IMR-90 (cell line): ENCODE data around the gene TMCO5A. TPM values are rescaled to one million over a fixed set of nuclear protein-coding genes. Genes with fewer than 3 reads are reported as not detected.

Source experiments
- ATAC-seq: fragments of 200-7000 bp; cut with Tn5 transposase; 2 replicates; pipeline ENCODE4 v1.9.1; 2020; ENCODE audit warnings: low read depth, mild to moderate bottlenecking, moderate library complexity
- BruUV-seq: library from RNA; stranded (reverse); fragments of 400-500 nt; replicated peaks from 2 replicates; lab custom pipeline; 2021; lab: Mats Ljungman, UMichigan
- CTCF ChIA-PET: fragments of 300-600 bp; formaldehyde crosslinking; extraction: SDS; loops from one replicate; lab custom pipeline; 2021; ENCODE audit warnings: antibody characterized with exemption; lab: Yijun Ruan, JAX
- POLR2A ChIA-PET: fragments of 300-600 bp; sonication (Branson Sonifier 250); formaldehyde crosslinking; loops from one replicate; lab custom pipeline; 2022; ENCODE audit warnings: antibody characterized with exemption; ENCODE audit not compliant: unreplicated experiment; lab: Charles Lee
- DNase-seq: peaks from one replicate; pipeline ENCODE4 v3.0.0; 2013
- H2AFZ ChIP-seq: replicated peaks from 2 replicates; pipeline ENCODE3; 2013; ENCODE audit warnings: low read length, mild to moderate bottlenecking; ENCODE audit not compliant: poor library complexity
- H2AK5ac ChIP-seq: 2 replicates; pipeline ENCODE4 v1.6.1; 2013; ENCODE audit warnings: low read depth, low read length, inconsistent platforms
- H2AK9ac ChIP-seq: replicated peaks from 2 replicates; pipeline ENCODE3; 2013; ENCODE audit warnings: mild to moderate bottlenecking, low read depth, low read length, moderate library complexity; ENCODE audit not compliant: poor library complexity
- H2BK120ac ChIP-seq: 2 replicates; pipeline ENCODE4 v1.6.1; 2013; ENCODE audit warnings: low read depth, low read length, inconsistent platforms
- H2BK15ac ChIP-seq: 3 replicates; pipeline ENCODE4 v1.6.1; 2013; ENCODE audit warnings: low read depth, low read length, inconsistent platforms
- H2BK20ac ChIP-seq: 2 replicates; pipeline ENCODE4 v1.6.1; 2013; ENCODE audit warnings: low read depth, mild to moderate bottlenecking, inconsistent platforms, low read length, moderate library complexity
- H2BK5ac ChIP-seq: 2 replicates; pipeline ENCODE4 v1.6.1; 2013; ENCODE audit warnings: mild to moderate bottlenecking, low read depth, low read length, inconsistent platforms; ENCODE audit not compliant: poor library complexity, severe bottlenecking
- H3K14ac ChIP-seq: replicated peaks from 2 replicates; pipeline ENCODE4 v1.6.1; 2013; ENCODE audit warnings: low read depth, low read length, inconsistent platforms
- H3K18ac ChIP-seq: 2 replicates; pipeline ENCODE4 v1.6.1; 2013; ENCODE audit warnings: low read depth, low read length, control low read depth
- H3K23ac ChIP-seq: 2 replicates; pipeline ENCODE4 v1.6.1; 2013; ENCODE audit warnings: low read depth, low read length, inconsistent platforms
- H3K27ac ChIP-seq: 2 replicates; pipeline ENCODE4 v1.5.1; 2013; ENCODE audit warnings: mild to moderate bottlenecking, control low read depth, low read length; ENCODE audit not compliant: insufficient read depth
- H3K27me3 ChIP-seq: 2 replicates; pipeline ENCODE4 v1.6.1; 2013; ENCODE audit warnings: low read length; ENCODE audit not compliant: control insufficient read depth, insufficient read depth
- H3K36me3 ChIP-seq: 2 replicates; pipeline ENCODE4 v1.6.1; 2013; ENCODE audit warnings: low read length, mixed read lengths; ENCODE audit not compliant: control insufficient read depth, insufficient read depth
- H3K4ac ChIP-seq: 2 replicates; pipeline ENCODE4 v1.6.1; 2013; ENCODE audit warnings: low read depth, low read length, inconsistent platforms
- H3K4me1 ChIP-seq: 2 replicates; pipeline ENCODE4 v1.6.1; 2013; ENCODE audit warnings: low read length, mixed read lengths; ENCODE audit not compliant: control insufficient read depth, insufficient read depth
- H3K4me2 ChIP-seq: 2 replicates; pipeline ENCODE4 v1.6.1; 2013; ENCODE audit warnings: low read depth, mild to moderate bottlenecking, control low read depth, low read length, moderate library complexity
- H3K4me3 ChIP-seq: 2 replicates; pipeline ENCODE4 v1.5.1; 2013; ENCODE audit warnings: low read depth, mild to moderate bottlenecking, control low read depth, low read length, moderate library complexity; ENCODE audit not compliant: insufficient read depth
- H3K56ac ChIP-seq: 2 replicates; pipeline ENCODE4 v1.6.1; 2013; ENCODE audit warnings: low read length, inconsistent platforms; ENCODE audit not compliant: insufficient read depth; ENCODE audit errors: extremely low read depth
- H3K79me1 ChIP-seq, 2 experiments: 2 replicates each; pipeline ENCODE4 v1.6.1; 2013; ENCODE audit warnings: low read length in 2 of 2, inconsistent platforms in 1 of 2, low read depth in 1 of 2
- H3K9ac ChIP-seq: 2 replicates; pipeline ENCODE4 v1.6.1; 2013; ENCODE audit warnings: low read depth, low read length, control low read depth
- H3K9me1 ChIP-seq: 2 replicates; pipeline ENCODE4 v1.6.1; 2013; ENCODE audit warnings: low read length, inconsistent platforms; ENCODE audit not compliant: insufficient read depth
- H3K9me3 ChIP-seq: 2 replicates; pipeline ENCODE4 v1.6.1; 2013; ENCODE audit warnings: low read length; ENCODE audit not compliant: control insufficient read depth, insufficient read depth
- H4K20me1 ChIP-seq: 2 replicates; pipeline ENCODE4 v1.6.1; 2013; ENCODE audit warnings: low read length, inconsistent platforms; ENCODE audit not compliant: insufficient read depth
- H4K5ac ChIP-seq: 2 replicates; pipeline ENCODE4 v1.6.1; 2013; ENCODE audit warnings: mild to moderate bottlenecking, low read depth, low read length, control low read depth
- H4K8ac ChIP-seq, 2 experiments: 2 replicates each; pipeline ENCODE4 v1.6.1; 2013; ENCODE audit warnings: low read depth in 2 of 2, low read length in 2 of 2, control low read depth in 1 of 2, inconsistent platforms in 1 of 2
- H4K91ac ChIP-seq: 2 replicates; pipeline ENCODE4 v1.6.1; 2013; ENCODE audit warnings: low read depth, low read length, inconsistent platforms; ENCODE audit not compliant: insufficient read depth
- CEBPB ChIP-seq: IDR thresholded peaks from 2 replicates; pipeline ENCODE4 v1.6.1; 2012; ENCODE audit warnings: low read depth, low read length, improper control_type of control experiment
- CHD1 ChIP-seq: IDR thresholded peaks from 2 replicates; pipeline ENCODE4 v1.6.1; 2012; ENCODE audit warnings: low read depth, low read length, improper control_type of control experiment
- ELK1 ChIP-seq: fragments of 150-350 bp; IDR thresholded peaks from 2 replicates; pipeline ENCODE4 v1.6.1; 2016; ENCODE audit warnings: low read depth, mild to moderate bottlenecking, low read length, moderate library complexity, borderline replicate concordance
- FOS ChIP-seq: fragments of 150-350 bp; IDR thresholded peaks from 2 replicates; pipeline ENCODE4 v1.6.1; 2016; ENCODE audit warnings: low read depth, low read length
- MAFK ChIP-seq: IDR thresholded peaks from 2 replicates; pipeline ENCODE4 v1.6.1; 2012; ENCODE audit warnings: low read depth, low read length, improper control_type of control experiment
- MAZ ChIP-seq: IDR thresholded peaks from 2 replicates; pipeline ENCODE4 v1.6.1; 2012; ENCODE audit warnings: low read depth, mild to moderate bottlenecking, low read length, improper control_type of control experiment, moderate library complexity, borderline replicate concordance
- MXI1 ChIP-seq: IDR thresholded peaks from 2 replicates; pipeline ENCODE4 v1.6.1; 2012; ENCODE audit warnings: low read depth, mild to moderate bottlenecking, low read length, moderate library complexity, borderline replicate concordance
- NFE2L2 ChIP-seq: fragments of 150-350 bp; IDR thresholded peaks from 2 replicates; pipeline ENCODE4 v1.6.1; 2016; ENCODE audit warnings: low read depth, mild to moderate bottlenecking, low read length
- POLR2A ChIP-seq: IDR thresholded peaks from 2 replicates; pipeline ENCODE4 v1.6.1; 2012; ENCODE audit warnings: mild to moderate bottlenecking, low read depth, low read length
- RAD21 ChIP-seq: IDR thresholded peaks from 2 replicates; pipeline ENCODE4 v1.6.1; 2012; ENCODE audit warnings: low read length, improper control_type of control experiment
- RCOR1 ChIP-seq: IDR thresholded peaks from 2 replicates; pipeline ENCODE4 v1.6.1; 2012; ENCODE audit warnings: mild to moderate bottlenecking, low read length, improper control_type of control experiment; ENCODE audit not compliant: insufficient replicate concordance
- RFX5 ChIP-seq: IDR thresholded peaks from 2 replicates; pipeline ENCODE4 v1.8.0; 2012; ENCODE audit warnings: low read depth, mild to moderate bottlenecking, low read length, moderate library complexity
- SMC3 ChIP-seq: fragments of 150-350 bp; IDR thresholded peaks from 2 replicates; pipeline ENCODE4 v1.6.1; 2016; ENCODE audit warnings: low read depth, mild to moderate bottlenecking, antibody characterized with exemption, low read length, moderate library complexity
- USF2 ChIP-seq: fragments of 150-350 bp; IDR thresholded peaks from 2 replicates; pipeline ENCODE4 v1.6.1; 2017; ENCODE audit warnings: mild to moderate bottlenecking, antibody characterized with exemption, low read length, low read depth
- WGBS, 2 experiments: methylation state at CpG; one replicate each; pipeline versions ENCODE4 v1.1.5 to v1.1.7; 2013; ENCODE audit warnings: missing lambda C conversion rate in 2 of 2; ENCODE audit not compliant: insufficient read length in 1 of 2; ENCODE audit errors: extremely low coverage in 2 of 2; 5-methylcytosine and 5-hydroxymethylcytosine counted together
- dilution Hi-C: fragments of 300-500 bp; cut with HindIII; formaldehyde crosslinking; loops from one replicate; pipeline ENCODE4 v1.14.3; 2018; ENCODE audit warnings: low sequenced_read_pairs; ENCODE audit not compliant: unreplicated experiment
- in situ Hi-C: fragments of 300-500 bp; cut with MboI; formaldehyde crosslinking; loops from 3 replicates; pipeline ENCODE4 v1.14.3; 2019; ENCODE audit warnings: low sequenced_read_pairs, inconsistent platforms, mixed read lengths
- intact Hi-C: fragments of 100-400 bp; cut with micrococcal nuclease; formaldehyde crosslinking; loops from 2 replicates; pipeline ENCODE4 v1.10.0; 2022
- polyA plus RNA-seq, 3 experiments: library from polyadenylated mRNA; depleted of rRNA; stranded (reverse); fragments of >200 nt; gene quantifications; 2 replicates each; pipeline ENCODE4 v1.2.3, GENCODE V29; 2012; ENCODE audit warnings: low replicate concordance in 1 of 3
- total RNA-seq: library from RNA; depleted of rRNA; stranded (reverse); fragments of >200 nt; gene quantifications from 2 replicates; pipeline ENCODE4 v1.2.3, GENCODE V29; 2012

The TMCO5A gene
- total and polyA plus RNA-seq, 2 of the 4 experiments (the other 2 are of a cell fraction) = not detected

- ATAC-seq (no peak), DNase-seq (no peak)
- Histone ChIP-seq H3K27ac (no peak overlapping the region), H3K14ac (no peak overlapping the region), H4K8ac (no peak overlapping the region), H3K9me3 (no peaks in the 10 kb centered on the region), H2BK120ac (no peak overlapping the region), H3K9me1 (0 out of 2 replicates have a peak, but pooled peaks cover 6% of the 10 kb centered on the region), H4K20me1 (no peaks in the 10 kb centered on the region), H2AK9ac (no peak overlapping the region), H3K79me1 (no peaks in the 10 kb centered on the region), H3K9ac (no peak overlapping the region), H2BK5ac (no peak overlapping the region), H2AFZ (no peak overlapping the region), H3K4ac (no peak overlapping the region), H2BK15ac (no peak overlapping the region), H3K4me2 (no peak overlapping the region), H2AK5ac (no peak overlapping the region), H2BK20ac (no peak overlapping the region), H3K4me1 (peaks cover 4% of the 10 kb centered on the region), H3K27me3 (no peaks in the 10 kb centered on the region), H3K23ac (no peak overlapping the region), H3K36me3 (no peaks in the 10 kb centered on the region), H4K5ac (no peak overlapping the region), H3K4me3 (no peak overlapping the region), H3K56ac (no peak overlapping the region), H3K18ac (no peak overlapping the region), H4K91ac (no peak overlapping the region)
- ChIA-PET CTCF (no interaction called here), POLR2A (no interaction called here)
- TF ChIP-seq SMC3 = no peak
- no peak for TF ChIP-seq POLR2A
- no peak for TF ChIP-seq ELK1
- no peak for TF ChIP-seq CHD1
- no peak for TF ChIP-seq MXI1
- TF ChIP-seq RFX5 = no peak
- no peak for TF ChIP-seq FOS
- no peak for TF ChIP-seq RAD21
- no peak for TF ChIP-seq CEBPB
- TF ChIP-seq USF2 = no peak
- TF ChIP-seq NFE2L2 = no peak
- no peak for TF ChIP-seq MAZ
- TF ChIP-seq MAFK = no peak
- TF ChIP-seq RCOR1 = no peak
- dilution Hi-C loops (no loop called here), in situ Hi-C loops (no loop called here), intact Hi-C loops (no loop called here)
- BruUV-seq = no TSS peak
- no CpG with 5 or more reads among the region's 3 CpGs for WGBS, 2 experiments
These were observed 8.3 kb upstream of the TMCO5A start for GRCh38 chr15:37926136-37926535.
